Nephron (organoid): ENCODE data around the gene CRYBG3.

Experiments
- H3K27ac Mint-ChIP-seq, 3 experiments: 2 replicates each; pipeline ENCODE4 v1.8.0; 2020; ENCODE audit warnings: mixed read lengths in 3 of 3, mild to moderate bottlenecking in 2 of 3, moderate library complexity in 1 of 3
- H3K27me3 Mint-ChIP-seq: 2 replicates; pipeline ENCODE4 v1.8.0; 2021; ENCODE audit warnings: low read depth, mild to moderate bottlenecking, moderate library complexity, mixed read lengths
- H3K36me3 Mint-ChIP-seq: 2 replicates; pipeline ENCODE4 v1.8.0; 2020; ENCODE audit warnings: low read depth, mixed read lengths
- H3K4me1 Mint-ChIP-seq: 2 replicates; pipeline ENCODE4 v1.8.0; 2020; ENCODE audit warnings: mixed read lengths
- H3K4me3 Mint-ChIP-seq, 3 experiments: 2 replicates each; pipeline ENCODE4 v1.8.0; 2020; ENCODE audit warnings: mild to moderate bottlenecking in 3 of 3, mixed read lengths in 3 of 3, moderate library complexity in 2 of 3
- H3K9me3 Mint-ChIP-seq: 2 replicates; pipeline ENCODE4 v1.8.0; 2020; ENCODE audit warnings: mixed read lengths
- TF ChIP-seq, protein P1 (sequence below), 3 experiments: fragments of 200-600 bp; sonication (generic); IDR thresholded peaks; one replicate each; pipeline ENCODE4 v1.5.0; 2021; ENCODE audit warnings: antibody characterized with exemption in 3 of 3; ENCODE audit not compliant: unreplicated experiment in 3 of 3

The CRYBG3 gene

GRCh38 chr3:97958396-97958795, 136.6 kb downstream of the CRYBG3 start:
- TF ChIP-seq, protein P1, sequence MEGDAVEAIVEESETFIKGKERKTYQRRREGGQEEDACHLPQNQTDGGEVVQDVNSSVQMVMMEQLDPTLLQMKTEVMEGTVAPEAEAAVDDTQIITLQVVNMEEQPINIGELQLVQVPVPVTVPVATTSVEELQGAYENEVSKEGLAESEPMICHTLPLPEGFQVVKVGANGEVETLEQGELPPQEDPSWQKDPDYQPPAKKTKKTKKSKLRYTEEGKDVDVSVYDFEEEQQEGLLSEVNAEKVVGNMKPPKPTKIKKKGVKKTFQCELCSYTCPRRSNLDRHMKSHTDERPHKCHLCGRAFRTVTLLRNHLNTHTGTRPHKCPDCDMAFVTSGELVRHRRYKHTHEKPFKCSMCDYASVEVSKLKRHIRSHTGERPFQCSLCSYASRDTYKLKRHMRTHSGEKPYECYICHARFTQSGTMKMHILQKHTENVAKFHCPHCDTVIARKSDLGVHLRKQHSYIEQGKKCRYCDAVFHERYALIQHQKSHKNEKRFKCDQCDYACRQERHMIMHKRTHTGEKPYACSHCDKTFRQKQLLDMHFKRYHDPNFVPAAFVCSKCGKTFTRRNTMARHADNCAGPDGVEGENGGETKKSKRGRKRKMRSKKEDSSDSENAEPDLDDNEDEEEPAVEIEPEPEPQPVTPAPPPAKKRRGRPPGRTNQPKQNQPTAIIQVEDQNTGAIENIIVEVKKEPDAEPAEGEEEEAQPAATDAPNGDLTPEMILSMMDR (IDR thresholded peaks at IDR 0.05; ENCODE audit: unreplicated experiment in 3 of 3): no peak
- no peak overlapping the region for H3K4me3 Mint-ChIP-seq
- no peaks in the 10 kb centered on the region for H3K9me3 Mint-ChIP-seq
- no peaks in the 10 kb centered on the region for H3K27me3 Mint-ChIP-seq
- peaks cover 35% of the 10 kb centered on the region for H3K36me3 Mint-ChIP-seq
- peaks cover 23% of the 10 kb centered on the region for H3K4me1 Mint-ChIP-seq
- no peak overlapping the region for H3K27ac Mint-ChIP-seq

DNA sequence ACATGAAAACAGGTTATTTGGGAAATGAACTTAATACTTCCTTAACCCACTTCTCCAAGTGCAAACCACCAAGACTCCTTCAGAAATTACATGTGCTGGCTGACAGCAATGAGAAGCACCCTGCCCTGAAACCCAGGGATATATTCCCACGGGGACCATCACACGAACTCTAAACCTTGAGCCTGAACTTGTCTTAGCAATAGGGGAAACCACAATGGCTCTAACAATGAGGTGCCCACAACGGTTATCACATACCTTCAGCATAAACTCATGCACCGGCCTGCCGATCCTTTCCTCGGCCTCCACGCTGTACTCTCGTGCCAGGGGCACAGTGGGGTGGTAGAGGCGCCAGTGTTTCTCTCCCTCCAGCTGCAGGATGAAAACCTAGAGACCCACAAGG, 137.0 kb downstream of the CRYBG3 start:
- H3K4me1 Mint-ChIP-seq: peaks cover 27% of the 10 kb centered on the region
- no peaks in the 10 kb centered on the region for H3K27me3 Mint-ChIP-seq
- H3K9me3 Mint-ChIP-seq: no peaks in the 10 kb centered on the region
- no peak overlapping the region for H3K27ac Mint-ChIP-seq
- no peak overlapping the region for H3K4me3 Mint-ChIP-seq
- TF ChIP-seq, protein P1 (IDR thresholded peaks at IDR 0.05; ENCODE audit: unreplicated experiment in 3 of 3): no peak
- H3K36me3 Mint-ChIP-seq: peaks cover 35% of the 10 kb centered on the region

DNA sequence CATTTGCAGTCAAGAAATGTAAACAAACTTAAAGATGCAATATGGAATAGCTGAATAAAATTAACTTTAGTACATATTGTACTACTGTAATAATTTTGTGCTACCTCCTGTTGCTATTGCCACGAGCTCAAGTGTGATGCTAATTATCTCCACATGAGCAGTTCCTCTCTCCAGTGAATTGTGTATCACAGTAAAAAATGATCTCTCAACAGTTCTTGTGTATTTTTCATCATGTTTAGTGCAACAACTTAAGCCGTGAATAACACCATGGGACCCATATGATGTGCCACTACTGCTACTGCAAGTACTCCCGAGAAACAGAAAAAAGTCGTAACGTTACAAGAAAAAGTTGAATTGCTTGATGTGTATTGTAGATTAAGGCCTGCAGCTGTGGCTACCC, 138.1 kb downstream of the CRYBG3 start:
- H3K9me3 Mint-ChIP-seq: no peaks in the 10 kb centered on the region
- H3K27me3 Mint-ChIP-seq: no peaks in the 10 kb centered on the region
- TF ChIP-seq, protein P1 (IDR thresholded peaks at IDR 0.05; ENCODE audit: unreplicated experiment in 3 of 3): no peak

GRCh38 chr3:97960551-97960950, 138.7 kb downstream of the CRYBG3 start:
- peaks cover 34% of the 10 kb centered on the region for H3K36me3 Mint-ChIP-seq
- TF ChIP-seq, protein P1 (IDR thresholded peaks at IDR 0.05; ENCODE audit: unreplicated experiment in 3 of 3): no peak
- H3K27ac Mint-ChIP-seq: peak overlapping the region in 1 of 3 experiments; percentile 7
- peaks cover 33% of the 10 kb centered on the region for H3K4me1 Mint-ChIP-seq
- no peaks in the 10 kb centered on the region for H3K9me3 Mint-ChIP-seq
- no peaks in the 10 kb centered on the region for H3K27me3 Mint-ChIP-seq
- no peak overlapping the region for H3K4me3 Mint-ChIP-seq

More for the DNA sequence above, 138.1 kb downstream of the CRYBG3 start:
- Mint-ChIP-seq H3K4me1 (peaks cover 32% of the 10 kb centered on the region), H3K4me3 (no peak overlapping the region), H3K36me3 (peaks cover 34% of the 10 kb centered on the region), H3K27ac (no peak overlapping the region)

GRCh38 chr3:97960993-97961766, 139.4 kb downstream of the CRYBG3 start:
- Mint-ChIP-seq H3K27me3 (no peaks in the 10 kb centered on the region), H3K27ac (peak overlapping the region; percentile 37 to 77 (median 51)), H3K4me3 (peak overlapping the region in 1 of 3 experiments; percentile 46), H3K9me3 (no peaks in the 10 kb centered on the region), H3K36me3 (peaks cover 34% of the 10 kb centered on the region), H3K4me1 (peaks cover 33% of the 10 kb centered on the region)
- TF ChIP-seq, protein P1 (IDR thresholded peaks at IDR 0.05; ENCODE audit: unreplicated experiment in 3 of 3): no peak

DNA sequence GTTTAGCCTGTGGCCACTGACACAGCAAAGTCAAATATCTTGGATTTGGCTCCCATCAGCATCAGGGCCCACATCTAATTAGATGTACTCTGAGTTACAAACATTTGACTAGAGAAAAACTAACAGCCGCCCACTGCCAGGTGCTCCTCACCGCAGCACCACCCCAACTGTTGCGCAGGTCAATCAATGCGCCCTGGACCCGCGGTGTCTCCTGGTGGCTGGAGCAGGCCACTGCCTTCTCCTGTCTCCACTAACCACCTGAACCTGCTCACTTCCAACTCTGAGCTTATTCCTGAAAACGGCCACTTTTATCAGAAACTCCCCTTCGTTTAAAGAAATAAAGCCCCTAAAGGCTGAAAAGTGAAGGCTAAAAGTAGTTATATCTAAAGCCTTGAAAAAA, 146.2 kb downstream of the CRYBG3 start:
- no peak overlapping the region for H3K27ac Mint-ChIP-seq
- peaks cover 54% of the 10 kb centered on the region for H3K4me1 Mint-ChIP-seq
- H3K9me3 Mint-ChIP-seq: no peaks in the 10 kb centered on the region
- TF ChIP-seq, protein P1 (IDR thresholded peaks at IDR 0.05; ENCODE audit: unreplicated experiment in 3 of 3): no peak
- H3K27me3 Mint-ChIP-seq: no peaks in the 10 kb centered on the region
- no peak overlapping the region for H3K4me3 Mint-ChIP-seq
- H3K36me3 Mint-ChIP-seq: peaks cover 13% of the 10 kb centered on the region
